HG02798 (cell line): ENCODE data around the gene ACSS2.

Source experiments
- ATAC-seq: cut with Tn5 transposase; IDR thresholded peaks from one replicate; pipeline ENCODE4 v1.9.1; 2021; ENCODE audit warnings: mild to moderate bottlenecking; ENCODE audit not compliant: unreplicated experiment, poor library complexity

Gene ACSS2

DNA sequence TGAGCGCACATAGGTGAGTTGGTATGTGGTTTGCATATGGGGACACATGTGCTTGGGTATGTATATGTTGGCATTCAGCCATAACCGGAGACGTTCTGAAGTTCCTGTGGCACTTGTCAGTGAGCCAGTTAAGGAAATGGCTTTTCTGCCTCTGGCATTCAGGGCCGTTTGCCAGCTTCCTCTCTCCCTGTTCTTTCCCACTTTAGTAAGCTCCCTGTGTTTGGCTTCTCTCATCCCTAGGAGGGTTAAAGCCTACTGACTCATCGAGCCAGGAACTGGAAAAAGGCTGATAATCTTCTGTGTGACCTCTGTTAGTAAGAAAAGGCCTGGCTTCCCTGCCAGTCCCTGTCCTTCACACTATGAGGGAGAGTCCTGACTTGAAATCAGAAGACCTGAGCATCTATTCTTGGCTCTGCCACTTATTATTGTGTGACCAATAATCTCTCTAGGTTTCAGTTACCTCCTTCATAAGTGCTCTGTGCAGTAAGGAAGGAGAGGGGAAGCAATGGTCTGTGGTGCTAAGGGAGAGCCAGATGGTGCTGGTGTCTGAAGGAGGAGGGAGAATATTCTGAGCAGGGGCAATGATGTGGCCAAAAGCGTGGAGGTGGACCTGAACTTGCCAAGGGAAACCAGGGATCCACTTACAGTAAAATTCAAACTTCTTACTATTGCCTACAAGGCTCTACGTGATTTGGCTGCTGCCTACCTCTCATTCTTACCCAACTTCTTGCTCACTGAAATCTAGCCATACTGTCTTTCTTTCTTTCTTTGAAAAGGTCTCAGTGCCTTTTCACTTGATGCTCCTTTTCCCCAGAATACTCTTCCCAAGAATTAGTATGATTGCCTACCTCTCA is 31.4 kb downstream of the ACSS2 start:
- ATAC-seq = no peak

DNA sequence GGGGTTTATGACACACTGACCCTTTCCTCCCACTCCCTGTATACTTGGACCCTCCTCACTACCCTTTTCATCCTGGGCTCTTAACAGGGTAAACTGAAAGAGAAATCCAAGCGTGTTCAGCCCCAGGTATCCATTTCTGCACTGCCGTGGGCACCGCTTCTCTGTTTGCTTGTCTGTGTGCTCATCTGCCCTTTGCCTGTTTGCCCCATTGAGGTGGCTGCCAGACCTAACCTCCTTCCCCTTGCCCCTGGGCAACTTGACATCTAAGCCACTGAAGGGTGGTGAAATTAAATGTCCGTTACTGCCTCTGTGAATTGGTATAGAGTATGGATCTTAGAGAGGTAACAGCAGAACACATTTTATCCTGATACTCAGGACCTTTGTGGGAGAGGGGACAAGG is 38.7 kb downstream of the ACSS2 start:
- no peak for ATAC-seq

DNA sequence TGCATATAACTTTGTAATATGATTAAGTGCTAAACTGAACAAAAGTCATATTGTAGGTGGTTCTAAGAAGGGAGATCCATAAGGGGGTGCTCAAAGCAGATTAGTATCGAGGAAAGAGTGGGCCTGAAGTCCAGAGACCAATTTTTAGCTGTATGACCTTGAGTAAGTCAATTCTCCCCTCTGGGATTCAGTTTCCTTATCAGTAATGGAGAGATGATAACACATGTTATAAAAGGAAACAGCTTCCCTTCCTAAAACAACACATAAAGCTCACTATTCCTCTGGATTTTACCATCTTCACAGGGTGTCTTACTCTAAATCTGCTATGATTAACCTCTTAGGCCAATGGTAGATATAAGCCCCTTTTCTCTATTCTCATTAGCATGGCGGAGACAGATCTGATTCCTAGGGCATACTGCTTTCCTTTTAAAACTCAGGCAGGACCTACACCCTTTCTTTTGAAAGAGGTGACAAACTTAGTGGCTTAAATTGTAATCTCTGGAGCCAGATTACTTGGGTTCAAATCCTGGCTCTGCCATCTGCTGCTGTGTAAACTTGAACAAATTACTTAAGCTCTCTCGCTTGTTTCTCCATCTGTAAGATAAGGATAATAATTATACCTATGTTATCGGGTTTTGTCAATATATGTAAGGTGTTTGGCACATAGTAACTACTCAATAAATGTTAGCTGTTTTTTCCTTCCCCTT is 39.5 kb downstream of the ACSS2 start:
- ATAC-seq = no peak

DNA sequence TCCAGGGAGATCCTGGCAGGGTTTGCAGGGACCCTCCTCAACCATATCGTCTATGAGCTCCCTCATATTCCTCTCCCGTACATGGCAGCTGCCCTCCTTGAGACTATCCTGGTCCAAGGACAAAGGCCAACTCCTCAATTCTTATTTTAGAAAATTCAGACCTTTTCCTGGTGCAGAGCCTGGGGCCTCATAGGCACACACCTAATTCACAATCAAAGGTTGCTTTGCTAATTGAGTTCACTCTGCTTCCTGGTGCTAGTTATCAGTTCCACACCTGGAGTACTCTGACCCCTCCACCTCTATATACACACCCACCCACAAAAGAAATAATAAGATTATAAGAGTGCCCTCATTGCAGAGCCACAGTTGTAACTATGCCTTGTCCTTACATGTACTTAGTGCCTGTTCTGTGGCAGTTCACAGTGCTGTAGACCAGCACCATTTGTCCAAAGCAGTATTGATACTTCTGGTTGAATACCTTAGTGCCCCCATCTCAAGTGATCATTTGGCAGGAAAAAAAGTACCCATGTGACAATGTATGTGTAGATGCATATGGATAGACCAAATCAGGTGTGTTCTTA is 40.5 kb downstream of the ACSS2 start:
- ATAC-seq = no peak

DNA sequence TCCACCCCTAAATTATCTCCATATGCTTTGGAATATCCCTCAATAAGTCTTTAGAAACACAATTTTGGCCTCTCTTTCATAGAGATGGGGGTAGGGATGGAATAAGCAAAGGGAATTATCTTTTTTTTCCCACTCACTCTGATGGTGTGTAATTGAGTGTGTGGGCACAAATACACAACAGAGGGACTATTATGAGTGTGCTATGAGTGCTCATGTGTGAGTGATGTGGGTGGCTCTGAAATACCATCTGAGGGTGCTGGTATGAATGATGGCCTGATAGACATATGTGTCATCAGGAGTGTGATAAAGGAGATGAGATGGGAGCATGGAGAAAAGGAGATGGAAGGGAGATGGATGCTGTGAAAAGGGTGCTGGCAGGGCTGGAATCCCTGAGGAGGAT is 43.6 kb downstream of the ACSS2 start:
- ATAC-seq = no peak

DNA sequence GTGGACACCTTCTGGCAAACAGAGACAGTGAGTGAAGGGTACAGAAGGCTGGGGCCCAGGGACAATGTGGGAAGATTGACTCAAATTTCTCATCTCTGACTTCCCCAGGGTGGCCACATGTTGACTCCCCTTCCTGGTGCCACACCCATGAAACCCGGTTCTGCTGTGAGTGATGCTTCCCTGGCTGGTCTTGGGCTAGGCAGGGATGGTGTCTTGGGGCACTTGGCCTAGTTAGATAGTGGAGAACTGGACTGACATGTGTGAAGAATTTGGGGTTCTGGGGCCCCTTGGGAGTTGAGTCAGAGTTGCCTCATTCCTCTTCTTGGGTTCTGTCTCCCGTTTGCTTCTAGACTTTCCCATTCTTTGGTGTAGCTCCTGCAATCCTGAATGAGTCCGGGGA is 45.0 kb downstream of the ACSS2 start:
- no peak for ATAC-seq

DNA sequence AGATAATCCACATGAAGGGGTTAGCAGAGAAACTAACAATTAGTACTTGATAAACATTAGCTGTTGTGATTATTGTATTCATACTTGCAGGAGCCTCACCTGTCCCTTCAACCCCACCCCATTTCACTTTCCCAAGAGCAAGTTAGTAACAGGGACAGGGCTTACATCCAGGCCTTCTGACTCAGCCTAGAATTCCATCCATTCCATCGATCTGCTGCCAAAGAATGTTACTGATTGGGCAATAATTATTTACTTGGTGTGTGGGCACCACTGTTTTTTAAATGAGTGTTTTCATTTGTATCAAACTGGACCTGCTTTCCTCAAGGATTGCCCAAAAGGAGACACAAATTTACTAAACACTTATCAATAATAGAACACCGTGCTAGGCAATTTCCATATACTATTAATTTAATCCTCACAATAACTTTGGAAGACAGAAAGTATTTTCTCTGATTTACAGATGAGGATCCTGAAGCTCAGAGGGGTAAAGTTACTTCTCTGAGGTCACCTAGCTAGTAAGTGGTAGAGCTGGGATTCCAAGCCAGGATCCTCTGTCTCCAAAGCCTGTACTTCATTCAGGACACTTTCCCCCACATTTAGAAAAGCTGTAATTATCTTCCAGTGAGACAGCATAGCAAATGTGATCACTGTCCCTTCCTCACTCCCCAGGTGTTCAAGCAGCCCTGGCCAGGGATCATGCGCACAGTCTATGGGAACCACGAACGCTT is 46.4 kb downstream of the ACSS2 start:
- no peak for ATAC-seq

DNA sequence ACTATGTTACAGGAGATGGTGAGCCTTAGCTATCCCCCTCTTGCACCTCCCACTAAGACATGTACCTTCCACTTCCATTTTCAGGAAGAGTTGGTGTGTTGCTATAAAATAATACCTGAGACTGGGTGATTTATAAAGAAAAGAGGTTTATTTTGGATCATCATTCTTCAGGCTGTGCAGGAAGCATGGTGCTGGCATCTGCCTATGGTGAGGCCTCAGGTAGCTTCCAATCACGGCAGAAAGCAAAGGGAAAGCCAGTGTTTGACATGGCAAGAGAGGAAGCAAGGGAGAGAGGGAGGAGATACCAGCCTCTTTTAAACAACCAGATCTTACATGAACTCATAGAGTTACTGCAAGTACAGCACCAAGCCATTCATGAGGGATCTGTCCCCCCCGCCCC is 47.0 kb downstream of the ACSS2 start:
- no peak for ATAC-seq

DNA sequence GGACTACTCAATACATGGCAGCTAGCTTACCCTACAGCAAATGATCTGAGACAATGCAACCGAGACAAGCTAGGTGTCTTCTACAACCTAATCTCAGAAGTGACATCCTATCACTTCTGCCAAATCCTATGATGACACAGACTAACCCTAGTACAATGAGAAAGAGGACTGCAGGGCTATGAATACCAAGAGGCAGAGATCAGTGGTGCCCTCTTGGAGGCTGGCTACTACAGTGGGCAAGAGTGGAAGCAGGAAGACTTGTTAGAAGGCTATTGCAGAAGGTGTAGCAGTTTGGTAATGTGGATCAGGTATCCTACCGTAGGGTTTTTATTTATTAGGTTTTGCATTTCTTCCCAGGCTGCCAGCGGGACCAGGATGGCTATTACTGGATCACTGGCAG is 48.9 kb downstream of the ACSS2 start:
- ATAC-seq = no peak

DNA sequence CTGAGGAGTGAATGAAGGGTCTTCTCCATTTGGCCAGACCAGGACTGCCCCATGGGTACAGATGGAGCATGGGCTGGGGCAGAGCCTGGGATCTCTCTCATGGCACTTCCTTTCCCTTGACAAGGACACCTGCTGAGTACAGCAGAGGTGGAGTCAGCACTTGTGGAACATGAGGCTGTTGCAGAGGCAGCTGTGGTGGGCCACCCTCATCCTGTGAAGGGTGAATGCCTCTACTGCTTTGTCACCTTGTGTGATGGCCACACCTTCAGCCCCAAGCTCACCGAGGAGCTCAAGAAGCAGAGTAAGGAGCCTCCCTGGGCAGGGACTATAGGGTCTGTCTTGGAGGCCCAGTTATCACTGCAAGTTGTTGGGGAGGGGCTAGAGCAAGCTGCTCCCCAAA is 49.6 kb downstream of the ACSS2 start:
- no peak for ATAC-seq

DNA sequence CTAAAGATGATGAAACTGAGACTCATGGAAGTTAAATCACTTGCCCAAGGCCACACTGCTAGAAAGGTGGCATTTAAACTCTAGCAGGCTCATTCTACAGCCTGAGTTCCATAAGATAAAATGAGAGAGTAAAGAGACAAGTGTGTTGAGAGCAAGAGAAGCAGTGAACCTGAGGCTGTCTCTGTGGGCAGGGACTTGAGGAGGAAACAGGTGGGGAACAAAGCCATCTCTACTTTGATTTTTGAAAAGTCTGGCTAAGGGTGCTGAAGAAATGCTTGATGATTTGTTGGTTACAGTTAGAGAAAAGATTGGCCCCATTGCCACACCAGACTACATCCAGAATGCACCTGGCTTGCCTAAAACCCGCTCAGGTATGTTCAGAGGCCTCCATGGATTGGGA is 50.2 kb downstream of the ACSS2 start:
- no peak for ATAC-seq

DNA sequence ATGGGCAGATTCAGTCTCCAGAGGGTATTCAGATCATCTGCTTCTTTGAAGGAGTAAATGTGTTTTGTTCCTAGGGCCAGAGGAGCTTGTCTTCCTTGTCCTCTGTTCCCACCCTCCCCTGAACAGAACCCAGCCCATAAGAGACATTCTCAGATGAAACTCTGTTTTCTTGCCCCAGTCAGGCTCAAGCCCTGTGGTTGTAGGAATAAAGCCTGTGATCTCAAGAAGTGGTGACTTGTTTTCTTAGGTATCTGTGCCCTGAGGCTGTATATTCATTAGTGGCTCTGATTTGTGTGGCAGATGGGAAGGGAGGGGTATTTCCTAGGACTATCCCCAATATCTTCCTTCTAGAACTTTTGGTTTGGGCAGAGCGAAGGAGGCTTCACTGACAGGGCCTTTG is 51.3 kb downstream of the ACSS2 start:
- no peak for ATAC-seq

DNA sequence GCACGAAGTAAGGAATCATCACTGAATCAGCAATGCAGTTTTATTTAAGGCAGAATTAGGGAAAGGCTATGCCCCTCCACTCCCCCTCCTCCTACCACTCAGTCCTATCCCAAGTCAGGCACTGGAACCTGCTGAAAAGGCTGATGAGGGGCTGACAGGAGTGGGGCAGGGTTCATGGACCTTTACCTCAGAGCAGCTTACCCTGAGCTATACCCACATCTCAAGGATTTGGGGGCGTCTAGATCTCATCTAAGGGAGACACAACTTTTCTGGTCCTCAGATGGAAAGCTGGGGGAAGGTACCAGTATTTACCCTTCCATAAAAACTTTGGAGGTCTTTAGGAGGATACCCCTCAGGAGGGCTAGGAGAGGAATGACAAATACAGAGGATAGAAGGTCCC is 52.0 kb downstream of the ACSS2 start:
- ATAC-seq = no peak

DNA sequence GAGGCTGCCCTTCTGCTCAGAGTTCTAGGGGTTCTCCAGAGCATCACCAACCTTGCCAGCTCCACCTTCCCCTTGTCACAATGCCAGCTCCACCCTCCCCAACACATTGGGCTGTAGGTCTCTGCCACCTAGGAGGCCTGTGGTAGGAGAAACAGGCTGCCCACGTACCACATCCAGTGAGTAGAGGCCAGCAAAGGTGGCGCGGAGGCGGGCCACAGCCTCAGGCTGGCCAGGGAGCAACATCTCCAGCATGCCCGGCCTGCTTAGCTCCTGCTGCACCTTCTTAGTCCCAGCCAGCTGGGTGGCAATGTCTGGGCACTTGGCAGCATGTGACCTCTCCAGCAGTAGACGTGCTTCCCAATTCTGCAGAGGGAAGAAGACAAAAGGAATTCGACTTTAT is 55.4 kb downstream of the ACSS2 start:
- ATAC-seq = no peak

DNA sequence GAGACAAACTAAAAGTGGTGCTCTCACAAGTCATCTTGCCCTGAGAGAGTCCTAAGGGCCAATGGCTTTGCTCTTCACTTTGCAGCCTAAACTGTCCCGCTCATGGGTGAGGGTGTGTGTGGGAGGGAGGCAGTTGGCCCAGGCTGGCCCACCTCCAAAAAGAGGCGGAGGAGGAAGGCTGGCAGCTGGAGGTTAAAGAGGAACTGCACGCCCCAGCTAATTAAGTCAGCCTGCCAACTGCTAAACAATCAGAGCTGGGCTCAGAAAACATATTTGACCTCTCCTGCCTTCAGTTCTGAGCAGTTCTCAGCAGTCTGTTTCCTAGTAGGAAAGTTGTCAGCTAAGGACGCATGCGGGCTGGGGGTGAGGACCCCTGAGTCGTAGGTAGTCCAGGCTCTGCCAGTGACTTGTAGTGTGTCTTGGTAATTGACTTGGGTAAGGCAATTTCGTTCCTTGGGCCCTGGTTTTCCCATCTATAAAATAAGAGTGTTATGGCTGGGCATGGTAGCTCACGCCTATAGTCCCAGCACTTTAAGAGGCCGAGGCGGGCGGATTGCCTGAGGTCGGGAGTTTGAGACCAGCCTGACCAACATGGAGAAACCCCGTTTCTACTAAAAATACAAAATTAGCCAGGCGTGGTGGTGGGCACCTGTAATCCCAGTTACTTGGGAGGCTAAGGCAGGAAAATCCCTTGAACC is 62.2 kb downstream of the ACSS2 start:
- ATAC-seq = no peak

DNA sequence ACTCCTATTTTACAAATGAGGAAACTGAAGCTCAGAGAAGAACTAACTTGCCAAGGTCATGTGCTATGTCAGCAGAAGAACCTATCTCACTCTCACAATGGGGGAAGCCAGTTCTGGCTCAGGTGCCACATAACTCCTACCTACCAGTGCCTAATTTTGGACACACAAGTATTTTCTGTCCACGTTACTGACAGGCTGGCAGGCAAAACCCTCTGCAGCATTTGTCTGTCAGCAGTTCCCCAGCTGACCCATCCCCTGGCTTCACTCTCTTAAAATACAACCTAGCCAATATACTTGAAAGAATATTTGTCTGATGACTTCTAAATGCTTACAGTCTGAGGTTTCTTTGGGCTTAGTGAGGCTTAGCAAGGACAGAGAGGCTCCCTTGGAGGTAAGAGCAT is 63.7 kb downstream of the ACSS2 start:
- ATAC-seq = no peak

DNA sequence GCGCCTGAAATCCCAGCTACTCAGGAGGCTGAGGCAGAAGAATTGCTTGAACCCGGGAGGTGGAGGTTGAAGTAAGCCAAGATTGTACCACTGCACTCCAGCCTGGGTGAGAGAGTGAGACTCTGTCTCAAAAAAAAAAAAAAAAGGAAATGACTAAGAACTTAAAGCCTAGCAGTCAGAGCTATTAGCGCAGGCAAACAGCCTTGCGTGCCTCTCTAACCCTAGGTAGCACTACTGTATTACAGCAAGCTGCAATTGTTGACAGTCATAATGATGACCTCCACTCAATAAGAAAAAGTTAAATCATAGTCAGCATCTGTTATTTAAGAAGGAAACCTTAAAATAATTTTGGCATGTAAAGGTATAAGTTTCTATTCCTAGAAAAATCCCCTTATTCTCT is 64.8 kb downstream of the ACSS2 start:
- ATAC-seq = no peak

DNA sequence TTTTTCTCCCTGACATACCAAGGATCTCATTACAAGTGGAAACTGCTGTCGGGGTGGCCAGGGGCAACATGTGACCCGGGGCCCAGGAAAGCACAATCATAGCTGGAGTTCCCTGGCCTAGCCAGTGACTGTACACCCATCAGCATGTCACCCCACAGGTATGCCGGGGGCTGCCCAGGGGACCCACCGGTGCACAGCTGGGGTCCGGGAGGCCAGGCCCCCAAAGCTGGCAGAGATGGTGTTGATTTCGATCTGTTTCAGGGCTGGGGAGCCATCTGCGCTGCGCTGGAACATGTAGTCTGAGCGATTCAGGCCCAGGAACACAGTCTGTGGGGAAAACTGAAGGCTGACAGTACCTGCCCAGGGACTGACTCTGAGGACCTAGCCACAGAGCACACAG is 65.9 kb downstream of the ACSS2 start:
- no peak for ATAC-seq

DNA sequence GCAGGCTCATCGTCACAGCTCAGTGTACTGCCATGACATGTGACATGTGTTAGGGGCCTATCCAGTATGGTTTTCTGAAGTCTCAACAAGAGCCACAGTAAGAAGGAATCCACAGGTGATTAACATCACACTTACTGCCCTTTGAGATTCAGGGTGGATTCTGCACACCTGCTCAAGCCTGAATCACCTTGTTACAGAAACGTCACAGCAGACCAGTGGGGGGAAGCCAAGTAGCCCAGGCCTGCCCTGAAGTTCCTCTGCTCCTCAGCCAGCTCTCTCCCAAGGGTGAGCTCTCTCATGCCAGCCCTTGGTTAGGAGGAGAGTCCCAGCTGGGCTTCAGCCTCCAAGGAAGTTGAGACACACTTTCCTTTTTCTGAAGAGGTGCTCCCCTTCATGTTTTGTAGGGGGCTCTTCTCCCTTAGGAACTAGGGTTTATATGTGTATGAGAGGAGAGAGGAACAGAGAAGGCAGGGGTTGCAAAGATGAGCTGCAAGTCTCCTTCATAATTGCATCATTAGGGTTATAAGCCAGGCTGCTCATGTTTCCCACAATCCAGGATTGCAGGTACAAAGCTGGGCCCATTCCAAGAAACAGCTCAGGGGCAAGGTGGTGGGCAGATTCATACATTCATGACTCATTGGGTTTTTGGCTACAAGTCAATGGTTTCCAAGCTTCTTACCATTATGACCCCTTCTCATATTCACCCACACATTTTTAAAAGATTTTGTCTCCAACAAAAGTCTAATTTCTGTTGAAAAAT is 67.6 kb downstream of the ACSS2 start:
- no peak for ATAC-seq
